Hepatocyte (in vitro differentiated cells): ENCODE data around the gene CDK6.

Experiments
- CTCF ChIP-seq: fragments of 200-600 bp; sonication (generic); IDR thresholded peaks from 2 replicates; pipeline ENCODE4 v1.5.1; 2016; ENCODE audit warnings: antibody characterized with exemption, mild to moderate bottlenecking; ENCODE audit not compliant: poor library complexity
- EZH2 ChIP-seq: fragments of 200-600 bp; sonication (generic); IDR thresholded peaks from 2 replicates; pipeline ENCODE4 v1.6.1; 2016; ENCODE audit warnings: antibody characterized with exemption, mild to moderate bottlenecking, borderline replicate concordance
- EZH2phosphoT487 ChIP-seq: fragments of 200-600 bp; sonication (generic); IDR thresholded peaks from one replicate; pipeline ENCODE4 v1.6.1; 2018; ENCODE audit warnings: antibody characterized with exemption, mild to moderate bottlenecking, low read depth, moderate library complexity; ENCODE audit not compliant: unreplicated experiment, severe bottlenecking

DNA sequence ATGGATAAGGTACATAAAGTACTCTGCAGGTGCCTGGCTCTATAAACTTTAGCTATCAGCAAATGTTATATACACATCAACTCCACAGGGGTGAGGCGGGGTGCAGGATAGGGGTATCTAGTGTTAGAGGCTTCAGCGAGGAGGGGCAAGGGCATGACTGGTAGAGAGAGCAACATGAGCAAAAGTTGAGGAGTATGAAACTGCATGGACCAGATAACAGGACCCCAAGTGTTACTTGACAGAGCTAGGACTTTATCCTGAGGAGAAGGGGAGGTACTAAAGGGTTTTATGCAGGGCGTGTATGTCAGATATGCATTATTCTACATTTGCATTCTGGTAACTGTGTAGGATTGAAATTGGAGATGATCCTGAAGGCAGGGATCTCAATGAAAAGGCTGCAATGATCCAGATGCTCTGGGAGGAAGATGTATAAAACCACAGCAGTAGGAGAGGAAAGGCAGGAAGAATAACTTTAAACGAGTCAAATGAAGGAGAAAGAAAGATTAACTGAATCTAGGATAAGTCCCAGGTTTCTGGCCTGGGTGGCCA is 136.3 kb downstream of the CDK6 start:
- TF ChIP-seq CTCF, result no peak
- no peak for TF ChIP-seq EZH2
- no peak for TF ChIP-seq EZH2phosphoT487
